Measurements from ENCODE around the gene PRKAG3.

GRCh38 chr2:218875692-218876246 is 44.2 kb upstream of the PRKAG3 start:
- TF ChIP-seq CTCF (IDR thresholded peaks at IDR 0.05; ENCODE audit: borderline replicate concordance, extremely low read depth, low read length, poor library complexity, severe bottlenecking) (no peak), EZH2 (IDR thresholded peaks at IDR 0.05; ENCODE audit: borderline replicate concordance, low read depth, low read length, severe bottlenecking) (no peak)
